ENCODE results near the gene ANKRD10. TPM values are rescaled to one million over a fixed set of nuclear protein-coding genes. Genes with fewer than 3 reads are reported as not detected.
A peak's percentile ranks its signal among the peaks of the same experiment; 100 is the strongest.
"Not testable (repeated sequence)": the region's sequence is repeated elsewhere in the genome, so short reads cannot be mapped to it uniquely, and the experiment has no call there.

Gene ANKRD10
- total RNA-seq (2014; rRNA removed; shearing (Covaris generic)) = 167 and 190 TPM in 2 replicates

DNA sequence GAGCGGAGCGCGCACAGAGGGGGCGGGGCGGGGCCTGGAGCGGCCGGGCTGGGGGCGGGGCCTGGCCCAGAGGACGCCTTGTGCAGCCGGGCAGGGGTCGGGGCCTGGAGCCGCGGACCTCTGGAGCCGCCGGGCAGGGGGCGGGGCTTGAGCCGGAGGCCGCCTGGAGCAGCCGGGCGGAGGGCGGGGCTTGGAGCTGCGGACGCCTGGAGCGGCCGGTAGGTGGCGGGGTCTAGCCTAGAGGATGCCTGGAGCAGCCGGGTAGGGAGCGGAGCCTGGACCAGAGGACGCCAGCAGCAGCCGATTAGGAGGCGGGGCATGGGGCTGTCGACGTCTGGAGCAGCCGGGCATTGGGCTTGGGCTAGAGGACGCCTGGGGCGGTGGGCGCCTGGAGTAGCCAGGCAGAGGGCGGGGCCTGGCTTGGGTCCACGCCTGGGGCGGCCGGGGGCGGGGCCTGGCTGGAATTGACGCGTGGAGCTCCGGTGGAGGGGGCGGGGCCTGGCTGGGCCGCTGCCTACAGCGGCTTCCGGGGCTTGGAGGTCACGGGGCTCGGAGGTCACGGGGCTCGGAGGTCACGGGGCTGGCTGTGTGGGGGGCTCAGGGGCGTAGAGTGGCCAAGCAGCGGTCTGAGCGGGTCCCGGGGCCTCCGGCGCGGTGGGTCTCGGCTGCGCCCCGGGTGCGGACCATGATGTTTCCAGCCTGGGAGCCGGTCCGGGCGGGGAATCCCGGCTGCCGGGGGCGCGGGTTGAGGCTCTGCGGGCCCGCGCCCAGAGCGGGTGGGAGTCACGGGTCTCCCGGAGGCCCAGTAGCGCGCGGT, at the start of gene ANKRD10:
Gene ANKRD10 (minus strand): TSS at position 13 of the 817 bp plus-strand sequence. CDS start 135 bp downstream, outside the sequence.
- in situ Hi-C loops (cut with HindIII; ENCODE audit: low sequenced_read_pairs) = no loop called here
- DNase-seq (ENCODE audit: low spot score) = peak; percentile 97

- in situ Hi-C loops (cut with HindIII; ENCODE audit: low sequenced_read_pairs) = no loop called here
- DNase-seq (ENCODE audit: low spot score) = peak; percentile 46
Observed at GRCh38 chr13:110964229-110965037, 49.6 kb upstream of the ANKRD10 start.

GRCh38 chr13:110963554-110963970, 48.7 kb upstream of the ANKRD10 start:
- in situ Hi-C loops (cut with HindIII; ENCODE audit: low sequenced_read_pairs) = no loop called here

DNA sequence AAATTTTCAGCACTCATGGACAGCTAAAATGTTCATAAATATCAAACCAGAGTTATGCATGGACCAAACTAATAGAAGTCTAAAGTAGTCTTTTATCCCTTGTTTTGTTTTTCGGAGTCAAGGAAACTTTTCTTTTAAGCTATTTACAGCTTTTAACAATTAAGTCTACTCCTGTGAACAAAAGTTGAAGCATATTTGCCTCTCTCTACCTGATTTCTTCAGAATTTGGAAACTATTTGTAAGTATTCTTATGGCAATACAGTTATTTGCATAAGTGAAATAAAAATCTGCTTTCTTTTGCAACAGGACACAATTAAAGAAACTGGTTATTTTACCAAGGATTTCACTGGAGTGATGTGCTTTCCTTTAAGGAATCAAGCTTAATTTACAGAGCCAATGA, 47.1 kb upstream of the ANKRD10 start:
- in situ Hi-C loops (cut with HindIII; ENCODE audit: low sequenced_read_pairs) = no loop called here
- DNase-seq (ENCODE audit: low spot score) = no peak

More at GRCh38 chr13:110963554-110963970, 48.7 kb upstream of the ANKRD10 start:
- no peak for DNase-seq (ENCODE audit: low spot score)

DNA sequence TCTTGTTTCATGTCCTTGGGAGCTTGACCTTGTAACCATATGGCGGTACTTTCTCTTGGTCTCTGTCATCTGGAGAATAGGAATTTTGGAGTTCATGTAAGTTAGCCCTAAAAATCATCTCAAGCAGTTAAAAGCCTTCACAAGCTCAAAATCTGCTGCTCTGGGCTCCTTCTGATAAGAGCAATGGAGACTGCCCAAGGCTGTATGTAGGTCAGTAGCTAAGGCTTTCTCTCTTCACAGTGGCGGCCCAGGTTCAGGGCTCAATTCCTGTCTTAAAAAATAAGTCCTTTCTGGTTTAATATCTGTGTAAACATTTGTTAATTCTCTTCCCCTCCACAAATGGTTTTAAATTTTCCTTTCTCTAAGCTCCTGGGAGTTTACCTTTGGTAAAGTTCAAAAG, 45.3 kb upstream of the ANKRD10 start:
- no peak for DNase-seq (ENCODE audit: low spot score)
- in situ Hi-C loops (cut with HindIII; ENCODE audit: low sequenced_read_pairs) = no loop called here

DNA sequence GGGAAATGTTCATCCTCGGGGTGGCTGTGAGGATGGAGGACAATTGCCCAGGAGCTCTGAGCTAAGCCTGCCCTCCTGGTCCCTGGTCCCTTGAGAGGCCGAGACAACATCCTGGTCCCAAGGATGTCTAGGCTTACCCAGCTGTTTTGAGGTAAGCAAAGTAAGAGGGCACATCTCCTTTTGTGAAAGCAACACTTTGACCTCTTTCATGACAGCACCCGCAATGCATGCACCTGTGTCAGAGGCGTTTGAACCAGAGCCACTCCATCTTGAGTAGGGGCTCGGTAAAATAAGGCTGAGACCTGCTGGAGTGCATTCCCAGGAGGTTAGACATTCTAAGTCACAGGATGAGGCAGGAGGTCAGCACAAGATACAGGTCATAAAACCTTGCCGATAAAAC, 43.1 kb upstream of the ANKRD10 start:
- in situ Hi-C loops (cut with HindIII; ENCODE audit: low sequenced_read_pairs) = no loop called here
- no peak for DNase-seq (ENCODE audit: low spot score)

DNA sequence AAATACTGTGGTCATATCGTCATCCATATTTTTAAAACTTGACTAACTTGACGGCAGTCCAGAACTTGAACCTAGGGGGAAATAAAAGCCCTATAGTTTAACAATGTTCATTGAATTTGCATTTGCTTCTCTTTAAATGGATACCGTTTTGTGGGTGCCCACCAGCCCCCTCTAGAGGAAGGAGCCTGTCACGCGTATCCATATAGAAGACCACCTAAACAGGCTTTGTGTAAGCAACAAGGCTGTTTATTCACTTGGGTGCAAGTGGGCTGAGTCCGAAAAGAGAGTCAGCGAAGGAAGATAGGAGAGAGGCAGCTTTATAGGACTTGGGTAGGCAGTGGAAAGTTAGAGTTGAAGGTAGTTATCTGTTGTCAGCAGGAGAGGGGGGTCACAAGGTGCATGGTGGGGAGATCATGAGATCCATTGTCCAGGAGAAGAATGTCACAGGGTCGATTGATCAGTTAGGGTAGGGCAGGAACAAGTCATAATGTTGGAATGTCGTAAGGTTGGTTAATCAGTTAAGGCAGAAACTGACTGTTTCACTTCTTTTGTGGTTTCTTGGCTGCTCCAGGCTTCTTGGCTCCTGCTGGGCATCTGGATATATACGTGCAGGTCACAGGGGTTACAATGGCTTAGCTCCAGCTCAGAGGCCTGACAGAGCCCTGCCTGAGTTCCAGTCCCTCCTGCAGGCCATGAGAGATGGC, 42.5 kb upstream of the ANKRD10 start:
- in situ Hi-C loops (cut with HindIII; ENCODE audit: low sequenced_read_pairs) = no loop called here
- DNase-seq (ENCODE audit: low spot score) = peak; percentile 54

GRCh38 chr13:110956216-110956615, 41.3 kb upstream of the ANKRD10 start:
- in situ Hi-C loops (cut with HindIII; ENCODE audit: low sequenced_read_pairs); DNase-seq (ENCODE audit: low spot score): not testable (repeated sequence)

GRCh38 chr13:110955608-110956007, 40.7 kb upstream of the ANKRD10 start:
- in situ Hi-C loops (cut with HindIII; ENCODE audit: low sequenced_read_pairs) = not testable (repeated sequence)

GRCh38 chr13:110955072-110955503, 40.2 kb upstream of the ANKRD10 start:
- in situ Hi-C loops (cut with HindIII; ENCODE audit: low sequenced_read_pairs) = not testable (repeated sequence)
- DNase-seq (ENCODE audit: low spot score) = peak; percentile 71

More at GRCh38 chr13:110955608-110956007, 40.7 kb upstream of the ANKRD10 start:
- not testable (repeated sequence) for DNase-seq (ENCODE audit: low spot score)

- in situ Hi-C loops (cut with HindIII; ENCODE audit: low sequenced_read_pairs); DNase-seq (ENCODE audit: low spot score): not testable (repeated sequence)
Observed at GRCh38 chr13:110954533-110954920, 39.7 kb upstream of the ANKRD10 start.

DNA sequence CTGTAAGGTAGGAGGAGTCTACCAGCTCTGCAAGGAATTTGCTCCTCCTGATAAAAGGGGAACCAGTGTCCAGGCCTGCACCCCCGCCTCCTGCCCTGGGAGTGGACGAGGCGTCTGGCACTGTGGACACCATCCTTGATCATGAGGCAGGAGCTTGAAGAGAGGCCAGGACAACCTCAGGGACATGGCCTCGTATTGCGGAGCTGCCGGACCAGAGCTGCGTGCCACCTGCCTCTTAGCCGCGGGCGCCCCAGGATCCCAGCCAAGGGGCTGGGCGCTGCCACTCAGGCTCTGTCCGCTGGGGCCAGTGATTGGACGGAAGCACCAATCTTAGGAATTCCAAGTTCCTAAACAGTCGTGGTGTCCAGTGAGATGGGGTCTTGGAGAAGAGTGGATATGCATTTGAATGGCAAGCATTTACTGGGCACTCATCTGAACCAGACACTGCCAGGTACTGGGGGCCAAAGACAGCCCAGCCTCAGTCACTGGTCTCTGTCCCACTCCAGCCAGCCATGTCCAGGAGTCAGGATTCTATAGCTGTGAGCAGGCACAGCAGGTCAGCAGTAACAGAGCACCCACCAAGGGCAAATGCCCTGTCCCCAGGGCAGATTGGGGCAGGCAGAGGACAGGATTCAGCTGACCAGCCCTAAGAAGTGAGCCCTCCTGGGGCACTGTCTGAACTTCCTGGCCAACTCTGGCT, 39.1 kb upstream of the ANKRD10 start:
- in situ Hi-C loops (cut with HindIII; ENCODE audit: low sequenced_read_pairs) = no loop called here
- peak; percentile 30 for DNase-seq (ENCODE audit: low spot score)

GRCh38 chr13:110953416-110953815, 38.5 kb upstream of the ANKRD10 start:
- no peak for DNase-seq (ENCODE audit: low spot score)

GRCh38 chr13:110952135-110952534, 37.3 kb upstream of the ANKRD10 start:
- DNase-seq (ENCODE audit: low spot score); in situ Hi-C loops (cut with HindIII; ENCODE audit: low sequenced_read_pairs): not testable (repeated sequence)

More at GRCh38 chr13:110953416-110953815, 38.5 kb upstream of the ANKRD10 start:
- in situ Hi-C loops (cut with HindIII; ENCODE audit: low sequenced_read_pairs) = no loop called here

- no peak for DNase-seq (ENCODE audit: low spot score)
- in situ Hi-C loops (cut with HindIII; ENCODE audit: low sequenced_read_pairs) = no loop called here
Observed at GRCh38 chr13:110950819-110951570, 36.1 kb upstream of the ANKRD10 start.

- in situ Hi-C loops (cut with HindIII; ENCODE audit: low sequenced_read_pairs) = no loop called here
Observed at GRCh38 chr13:110950356-110950755, 35.5 kb upstream of the ANKRD10 start.

GRCh38 chr13:110949628-110950027, 34.8 kb upstream of the ANKRD10 start:
- no peak for DNase-seq (ENCODE audit: low spot score)
- in situ Hi-C loops (cut with HindIII; ENCODE audit: low sequenced_read_pairs) = no loop called here

More at GRCh38 chr13:110950356-110950755, 35.5 kb upstream of the ANKRD10 start:
- no peak for DNase-seq (ENCODE audit: low spot score)

GRCh38 chr13:110949116-110949515, 34.2 kb upstream of the ANKRD10 start:
- DNase-seq (ENCODE audit: low spot score) = no peak
- in situ Hi-C loops (cut with HindIII; ENCODE audit: low sequenced_read_pairs) = no loop called here
